Daoy (cell line): Measurements from ENCODE around the gene NDFIP1. TPM values are rescaled to one million over a fixed set of nuclear protein-coding genes. Genes with fewer than 3 reads are reported as not detected.
A peak's percentile ranks its signal among the peaks of the same experiment; 100 is the strongest.
"Not testable (repeated sequence)": the region's sequence is repeated elsewhere in the genome, so short reads cannot be mapped to it uniquely, and the experiment has no call there.

ENCODE experiments used
- DNase-seq: peaks from one replicate; pipeline ENCODE4 v3.0.0-alpha.2; 2015; ENCODE audit warnings: low read depth
- total RNA-seq: library from RNA; depleted of rRNA; stranded (reverse); fragments of >200 nt; shearing (Covaris generic); gene quantifications from 2 replicates; pipeline ENCODE4 v1.2.3, GENCODE V29; 2014; rRNA removed

The NDFIP1 gene
- total RNA-seq = 31.8 and 57.5 TPM in 2 replicates

- peak; percentile 92 for DNase-seq
These were observed at the start of gene NDFIP1 for GRCh38 chr5:142108432-142109330. Gene NDFIP1, plus strand, starts transcription at chr5:142108779. Its CDS starts 196 bp downstream, at chr5:142108975.

- DNase-seq = no peak
These were observed 49.2 kb upstream of the NDFIP1 start for GRCh38 chr5:142059304-142059940.

GRCh38 chr5:142063376-142063775 is 45.2 kb upstream of the NDFIP1 start:
- no peak for DNase-seq

- peak; percentile 82 for DNase-seq
These were observed 44.7 kb upstream of the NDFIP1 start for GRCh38 chr5:142063878-142064331.

- no peak for DNase-seq
These were observed 43.3 kb upstream of the NDFIP1 start for GRCh38 chr5:142065273-142065672.

GRCh38 chr5:142069606-142070399 is 38.8 kb upstream of the NDFIP1 start:
- DNase-seq = no peak

- DNase-seq = no peak
These were observed 37.8 kb upstream of the NDFIP1 start for GRCh38 chr5:142070734-142071133.

- no peak for DNase-seq
These were observed 36.1 kb upstream of the NDFIP1 start for GRCh38 chr5:142072488-142072887.

GRCh38 chr5:142073362-142073988 is 35.1 kb upstream of the NDFIP1 start:
- no peak for DNase-seq

GRCh38 chr5:142074006-142074405 is 34.6 kb upstream of the NDFIP1 start:
- DNase-seq = no peak

- DNase-seq = no peak
These were observed 30.4 kb upstream of the NDFIP1 start for GRCh38 chr5:142078221-142078620.

GRCh38 chr5:142078706-142079105 is 29.9 kb upstream of the NDFIP1 start:
- DNase-seq = no peak

- no peak for DNase-seq
These were observed 29.3 kb upstream of the NDFIP1 start for GRCh38 chr5:142079306-142079721.

- no peak for DNase-seq
These were observed 28.3 kb upstream of the NDFIP1 start for GRCh38 chr5:142080248-142080647.

- no peak for DNase-seq
These were observed 26.3 kb upstream of the NDFIP1 start for GRCh38 chr5:142082182-142082781.

GRCh38 chr5:142086229-142086628 is 22.4 kb upstream of the NDFIP1 start:
- no peak for DNase-seq

GRCh38 chr5:142086679-142087078 is 21.9 kb upstream of the NDFIP1 start:
- no peak for DNase-seq

GRCh38 chr5:142087920-142088679 is 20.5 kb upstream of the NDFIP1 start:
- no peak for DNase-seq

GRCh38 chr5:142088855-142089479 is 19.6 kb upstream of the NDFIP1 start:
- DNase-seq = not testable (repeated sequence)

- DNase-seq = no peak
These were observed 17.6 kb upstream of the NDFIP1 start for GRCh38 chr5:142091012-142091411.
